ENCODE data around the gene MCRIP2.

The MCRIP2 gene

GRCh38 chr16:677316-678190, 35.9 kb downstream of the MCRIP2 start:
- no peak for TF ChIP-seq CTCF (IDR thresholded peaks at IDR 0.05; ENCODE audit: extremely low read depth, missing control alignments)
- DNase-seq (ENCODE audit: low spot score), result no peak

GRCh38 chr16:678209-678857, 36.7 kb downstream of the MCRIP2 start:
- no peak for DNase-seq (ENCODE audit: low spot score)
- no peak for TF ChIP-seq CTCF (IDR thresholded peaks at IDR 0.05; ENCODE audit: extremely low read depth, missing control alignments)

- DNase-seq (ENCODE audit: low spot score), result peak; percentile 68
- no peak for TF ChIP-seq CTCF (IDR thresholded peaks at IDR 0.05; ENCODE audit: extremely low read depth, missing control alignments)
Observed at GRCh38 chr16:678858-679813, 37.5 kb downstream of the MCRIP2 start.

DNA sequence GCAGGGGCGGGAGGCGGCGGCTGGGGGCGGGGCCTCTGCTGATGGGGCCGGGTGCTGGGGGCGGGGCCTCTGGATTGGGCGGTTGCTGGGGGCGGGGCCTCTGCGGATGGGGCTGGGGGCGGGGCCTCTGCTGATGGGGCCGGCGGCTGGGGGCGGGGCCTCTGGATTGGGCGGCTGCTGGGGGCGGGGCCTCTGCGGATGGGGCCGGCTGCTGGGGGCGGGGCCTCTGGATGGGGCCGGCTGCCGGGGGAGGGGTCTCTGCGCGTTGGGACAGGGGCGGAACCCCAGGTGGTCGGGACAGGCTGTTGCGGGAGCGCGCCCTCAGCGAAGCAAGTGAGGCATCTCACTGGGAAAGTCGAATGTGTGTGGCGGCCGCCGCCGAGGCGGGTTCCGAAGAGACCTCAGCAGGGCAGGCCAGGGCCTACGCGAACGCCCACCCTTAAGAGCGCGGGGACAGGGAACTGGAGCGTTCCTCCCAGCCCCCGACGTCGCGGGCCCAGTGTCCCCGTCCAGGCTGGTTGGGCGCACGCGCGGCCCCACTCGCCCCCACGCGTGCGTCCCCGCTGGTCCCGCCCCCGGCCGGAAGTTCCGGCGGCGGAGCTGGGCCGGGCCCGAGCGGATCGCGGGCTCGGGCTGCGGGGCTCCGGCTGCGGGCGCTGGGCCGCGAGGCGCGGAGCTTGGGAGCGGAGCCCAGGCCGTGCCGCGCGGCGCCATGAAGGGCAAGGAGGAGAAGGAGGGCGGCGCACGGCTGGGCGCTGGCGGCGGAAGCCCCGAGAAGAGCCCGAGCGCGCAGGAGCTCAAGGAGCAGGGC, 38.4 kb downstream of the MCRIP2 start, which contains the start of gene STUB1:
Gene STUB1, plus strand, starts transcription at position 597 of the 811 bp plus-strand sequence. Its CDS starts 116 bp downstream, at position 713.
- DNase-seq (ENCODE audit: low spot score), result peak; percentile 94
- no peak for TF ChIP-seq CTCF (IDR thresholded peaks at IDR 0.05; ENCODE audit: extremely low read depth, missing control alignments)

DNA sequence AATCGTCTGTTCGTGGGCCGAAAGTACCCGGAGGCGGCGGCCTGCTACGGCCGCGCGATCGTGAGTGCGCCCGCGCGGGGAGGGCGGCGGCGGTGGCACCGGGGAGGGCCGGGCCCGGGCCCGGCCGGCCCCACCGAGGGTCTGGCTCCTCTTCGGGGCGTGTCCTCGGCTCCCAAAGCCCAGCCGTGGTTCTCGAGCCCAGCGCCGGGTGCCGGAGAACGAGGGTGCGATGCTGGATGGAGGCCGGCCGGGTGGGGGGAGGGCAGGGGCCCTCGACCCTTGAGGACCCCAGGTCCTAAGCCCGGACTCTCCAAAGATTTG, 39.0 kb downstream of the MCRIP2 start:
- no peak for TF ChIP-seq CTCF (IDR thresholded peaks at IDR 0.05; ENCODE audit: extremely low read depth, missing control alignments)
- DNase-seq (ENCODE audit: low spot score), result no peak

GRCh38 chr16:680967-681745, 39.5 kb downstream of the MCRIP2 start:
- no peak for DNase-seq (ENCODE audit: low spot score)
- no peak for TF ChIP-seq CTCF (IDR thresholded peaks at IDR 0.05; ENCODE audit: extremely low read depth, missing control alignments)
